HEK293T (cell line): Measurements from ENCODE around the gene SPSB3.

Source experiments
- ELF4 ChIP-seq: fragments of 450-650 bp; IDR thresholded peaks from 2 replicates; pipeline ENCODE4 v1.6.1; 2017; ENCODE audit warnings: antibody characterized with exemption
- L3MBTL2 ChIP-seq: fragments of 450-650 bp; conservative IDR thresholded peaks from 2 replicates; pipeline ENCODE4 v1.6.1; 2016; ENCODE audit warnings: mild to moderate bottlenecking
- ZNF384 ChIP-seq: fragments of 450-650 bp; IDR thresholded peaks from 2 replicates; pipeline ENCODE4 v1.6.1; 2016

GRCh38 chr16:1825864-1826690, 43.7 kb upstream of the SPSB3 start:
- TF ChIP-seq ELF4 = no peak
- TF ChIP-seq L3MBTL2 = no peak
- TF ChIP-seq ZNF384 = no peak
